ENCODE measurements around the gene MAD1L1.
"Not testable (repeated sequence)": the region's sequence is repeated elsewhere in the genome, so short reads cannot be mapped to it uniquely, and the experiment has no call there.

The MAD1L1 gene

DNA sequence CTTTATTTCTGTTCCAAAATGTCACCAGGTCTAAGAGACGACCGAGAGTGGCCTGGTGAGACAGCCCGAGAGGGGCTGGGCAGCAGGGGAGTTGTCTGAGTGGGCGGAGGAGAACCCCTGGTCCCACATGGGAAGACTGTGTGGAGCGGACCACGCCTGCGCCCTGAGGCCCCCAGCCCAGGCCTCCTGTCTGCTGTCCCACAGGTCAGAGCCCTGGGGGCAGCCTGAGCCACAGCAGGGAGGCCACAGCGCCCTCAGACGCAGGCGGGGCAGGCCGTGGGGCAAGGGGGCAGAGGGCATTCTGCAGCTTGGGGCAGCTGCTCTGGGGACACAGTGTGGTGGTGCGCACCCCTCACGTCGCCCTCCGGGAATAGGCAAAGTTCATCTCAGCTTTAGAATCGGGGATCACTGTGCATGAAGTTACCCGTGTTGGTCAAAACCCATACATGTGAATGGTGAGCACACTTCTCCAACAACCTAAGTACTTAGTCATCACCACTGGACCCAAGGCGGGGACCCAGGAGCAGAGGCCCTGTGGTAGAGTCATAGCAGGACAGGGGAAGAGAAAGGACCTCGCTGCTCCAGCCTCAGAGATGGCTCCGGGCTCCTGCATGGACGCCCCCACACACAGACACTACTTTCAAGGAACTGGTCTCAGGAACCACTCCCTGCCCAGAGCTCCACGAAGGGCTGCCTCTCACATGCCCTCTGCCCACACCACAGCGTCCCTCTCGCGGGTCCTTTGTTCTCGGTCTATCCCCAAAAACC is 348.0 kb downstream of the MAD1L1 start:
- DNase-seq, result no peak

DNA sequence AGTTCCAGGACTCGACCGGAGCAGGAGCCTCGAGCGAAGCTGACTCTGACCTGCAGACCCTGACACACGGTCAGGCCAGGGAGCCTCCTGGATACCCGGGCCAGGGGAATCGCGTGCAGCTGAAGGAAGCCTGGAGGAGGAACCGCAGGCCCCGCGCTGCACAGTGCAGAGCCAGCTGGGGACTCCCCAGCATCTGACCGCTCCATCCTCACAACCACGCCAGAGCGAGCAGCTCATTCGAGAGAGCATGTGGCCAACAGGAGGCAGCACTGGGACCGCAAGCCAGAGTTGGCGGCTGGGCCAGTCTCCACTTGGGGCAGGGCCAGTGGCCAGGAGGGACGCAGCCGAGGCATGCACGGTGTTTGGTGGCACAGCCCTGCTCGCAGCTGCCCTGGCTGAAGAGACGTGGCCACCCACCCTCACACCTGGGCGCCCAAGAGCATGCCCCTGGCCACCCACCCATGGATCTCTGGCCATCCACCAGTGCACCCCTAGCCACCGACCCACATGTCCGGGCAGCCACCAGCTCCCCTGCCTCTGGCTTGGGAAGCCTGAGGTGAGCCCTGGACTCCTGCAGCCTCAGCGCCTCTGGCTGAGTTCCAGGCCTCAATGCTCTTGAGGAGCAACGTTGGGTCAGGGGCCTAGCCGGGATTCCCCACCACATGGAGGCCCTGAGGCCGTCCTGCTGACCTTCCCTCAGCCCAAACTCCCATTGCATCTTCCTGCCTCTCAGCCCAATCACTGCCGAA is 348.7 kb downstream of the MAD1L1 start:
- DNase-seq, result no peak

GRCh38 chr7:1883031-1883761 is 349.5 kb downstream of the MAD1L1 start:
- no peak for DNase-seq

DNA sequence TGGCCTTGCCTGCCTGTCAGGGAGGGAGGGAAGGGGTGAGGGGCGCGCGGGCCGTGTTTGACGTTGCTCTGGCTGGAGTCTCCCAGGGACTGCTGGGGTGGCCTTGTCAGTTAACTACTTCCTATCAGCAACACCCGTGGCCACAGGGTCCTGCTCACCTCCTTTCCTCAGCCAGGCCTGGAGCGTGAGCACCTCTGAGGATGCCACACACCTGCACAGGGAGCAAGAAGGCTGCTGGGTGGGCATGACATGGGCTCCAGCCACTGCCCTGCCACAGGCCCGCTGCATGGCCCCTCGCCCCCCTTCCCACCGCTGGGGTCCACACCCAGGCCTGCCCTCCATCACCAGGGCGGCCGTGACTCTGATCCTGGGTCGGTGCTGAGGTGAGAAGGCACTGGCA is 350.3 kb downstream of the MAD1L1 start:
- no peak for DNase-seq

DNA sequence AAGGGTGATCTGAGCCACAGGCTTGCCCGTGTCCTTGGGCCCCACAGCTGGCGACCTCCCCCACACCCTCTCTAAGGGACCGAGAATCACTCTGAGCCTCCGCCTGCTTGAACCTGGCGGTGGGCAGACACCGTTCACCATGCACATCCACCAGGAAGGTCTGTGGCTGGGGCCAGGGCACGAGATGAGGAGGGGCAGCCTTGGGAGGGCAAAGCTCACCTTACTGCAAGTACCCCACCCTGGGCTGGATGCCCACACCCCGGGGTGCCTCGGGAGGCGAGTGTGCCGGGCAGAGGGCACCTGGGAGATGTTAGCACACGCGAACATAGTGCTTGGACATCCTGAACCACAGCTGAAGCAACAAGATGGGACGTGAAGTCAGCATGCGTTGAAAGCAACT is 350.8 kb downstream of the MAD1L1 start:
- DNase-seq, result no peak

DNA sequence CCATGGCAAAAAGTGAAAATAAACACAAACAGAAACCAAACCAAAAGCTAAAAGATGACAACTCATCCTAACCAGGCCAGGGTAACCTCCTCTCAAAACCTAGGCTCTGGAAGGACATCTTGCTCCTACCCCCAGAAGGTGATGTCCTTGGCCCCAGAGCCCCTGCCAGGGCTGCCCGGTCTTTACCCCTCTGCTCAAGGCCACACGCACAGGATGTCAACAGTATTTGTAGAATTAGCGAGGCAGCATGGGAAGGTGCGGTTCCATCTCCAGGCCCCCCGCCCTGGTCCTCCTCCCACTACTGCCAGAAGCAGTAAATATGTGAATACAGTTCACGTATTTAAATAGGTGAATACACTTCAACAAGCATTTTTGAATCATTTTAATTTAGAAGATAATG is 356.1 kb downstream of the MAD1L1 start:
- not testable (repeated sequence) for DNase-seq

DNA sequence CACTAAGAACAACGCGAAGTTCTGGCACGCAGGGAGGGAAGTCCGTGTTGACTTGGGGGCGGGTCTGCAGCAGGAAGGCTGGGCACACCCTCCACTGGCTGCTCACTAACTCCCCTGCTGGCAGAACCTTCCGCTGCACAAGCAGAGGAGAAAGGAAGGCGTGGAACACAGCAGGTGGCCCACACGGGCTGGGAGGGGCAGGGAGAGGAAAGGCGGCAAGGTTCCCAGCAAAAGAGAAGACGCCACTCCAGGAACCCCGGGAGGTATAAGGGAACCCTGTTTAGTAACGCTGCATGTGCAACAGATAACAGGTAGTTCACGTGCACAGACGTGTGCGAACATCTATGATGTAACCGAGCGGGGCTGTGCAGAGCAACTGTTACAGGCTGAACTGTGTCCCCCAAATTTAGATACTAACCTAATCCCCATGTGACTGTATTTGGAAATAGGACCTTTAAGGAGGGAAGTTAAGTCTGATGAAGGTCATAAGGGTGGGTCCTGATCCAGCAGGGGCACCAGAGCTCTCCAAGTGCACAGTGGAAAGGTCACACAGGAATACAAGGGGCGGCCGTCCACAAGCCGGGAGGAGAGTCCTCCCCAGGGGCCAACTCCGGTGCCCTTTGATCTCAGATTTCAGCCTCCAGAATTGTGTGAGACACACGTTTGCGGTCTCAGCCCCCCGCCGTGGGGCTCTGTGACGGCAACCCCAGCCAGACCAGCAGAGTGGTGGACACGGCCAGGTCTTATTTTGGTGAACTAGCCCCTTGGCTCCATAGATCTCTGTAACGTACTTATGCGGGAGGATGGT is 357.1 kb downstream of the MAD1L1 start:
- not testable (repeated sequence) for DNase-seq

GRCh38 chr7:1874590-1875391 is 358.0 kb downstream of the MAD1L1 start:
- not testable (repeated sequence) for DNase-seq

DNA sequence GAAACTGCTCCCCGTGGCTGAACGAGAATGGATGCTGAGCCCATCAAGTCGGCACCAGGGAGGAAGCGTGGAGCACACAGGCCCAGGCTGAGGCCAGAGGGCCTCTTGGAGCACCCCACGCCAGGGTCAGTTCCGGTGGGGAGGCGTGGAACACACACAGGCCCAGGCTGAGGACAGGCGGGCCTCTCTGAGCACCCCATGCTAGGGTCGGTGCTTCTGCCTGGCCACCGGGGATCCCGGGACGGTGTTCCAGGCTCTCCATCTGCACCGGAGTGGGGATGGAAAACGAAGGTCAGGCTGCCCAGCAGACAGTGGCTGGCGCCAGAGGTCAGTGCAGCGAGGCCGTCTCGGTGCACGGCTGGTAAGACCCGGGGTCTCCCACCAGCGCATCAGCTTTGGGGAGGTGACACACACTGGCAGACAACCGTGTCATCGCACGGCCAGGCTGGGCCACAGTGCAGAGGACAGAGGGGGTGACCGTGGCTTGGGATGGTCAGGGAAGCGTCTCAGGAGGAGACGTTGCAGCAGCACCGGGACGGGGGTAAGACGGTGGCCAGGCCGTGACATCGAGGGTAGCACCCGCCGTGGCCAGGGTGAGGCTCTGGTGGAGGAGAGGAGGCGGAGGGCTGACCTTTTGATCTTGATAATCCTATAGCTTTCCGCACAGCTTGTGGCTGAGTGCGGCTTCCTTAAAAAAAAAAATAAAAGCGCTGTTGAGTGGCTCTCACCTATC is 358.7 kb downstream of the MAD1L1 start:
- DNase-seq, result no peak

DNA sequence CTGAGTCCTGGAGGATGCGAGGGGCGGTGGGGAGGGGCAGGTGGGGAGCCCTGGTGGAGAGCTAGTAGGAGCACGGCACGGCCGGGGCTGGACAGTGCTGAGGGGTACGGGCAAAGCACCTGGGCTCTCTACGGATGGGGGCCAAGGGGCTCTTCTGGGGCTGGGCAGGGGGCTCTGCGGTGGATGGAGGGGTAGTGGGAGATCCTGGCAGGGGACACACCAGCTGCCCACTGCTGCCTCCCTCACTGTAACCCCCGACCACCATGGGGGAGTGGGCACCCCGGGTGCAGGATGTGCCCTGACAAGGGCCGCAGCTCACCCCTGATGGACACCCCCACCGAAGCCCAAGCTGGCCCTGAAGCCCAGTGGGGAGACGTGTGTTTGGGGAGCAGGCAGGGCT is 359.3 kb downstream of the MAD1L1 start:
- no peak for DNase-seq

GRCh38 chr7:1873070-1873405 is 359.7 kb downstream of the MAD1L1 start:
- DNase-seq, result no peak

GRCh38 chr7:1872191-1873069 is 360.3 kb downstream of the MAD1L1 start:
- DNase-seq, result no peak

- no peak for DNase-seq
Measured at GRCh38 chr7:1869452-1870130, 363.2 kb downstream of the MAD1L1 start.

DNA sequence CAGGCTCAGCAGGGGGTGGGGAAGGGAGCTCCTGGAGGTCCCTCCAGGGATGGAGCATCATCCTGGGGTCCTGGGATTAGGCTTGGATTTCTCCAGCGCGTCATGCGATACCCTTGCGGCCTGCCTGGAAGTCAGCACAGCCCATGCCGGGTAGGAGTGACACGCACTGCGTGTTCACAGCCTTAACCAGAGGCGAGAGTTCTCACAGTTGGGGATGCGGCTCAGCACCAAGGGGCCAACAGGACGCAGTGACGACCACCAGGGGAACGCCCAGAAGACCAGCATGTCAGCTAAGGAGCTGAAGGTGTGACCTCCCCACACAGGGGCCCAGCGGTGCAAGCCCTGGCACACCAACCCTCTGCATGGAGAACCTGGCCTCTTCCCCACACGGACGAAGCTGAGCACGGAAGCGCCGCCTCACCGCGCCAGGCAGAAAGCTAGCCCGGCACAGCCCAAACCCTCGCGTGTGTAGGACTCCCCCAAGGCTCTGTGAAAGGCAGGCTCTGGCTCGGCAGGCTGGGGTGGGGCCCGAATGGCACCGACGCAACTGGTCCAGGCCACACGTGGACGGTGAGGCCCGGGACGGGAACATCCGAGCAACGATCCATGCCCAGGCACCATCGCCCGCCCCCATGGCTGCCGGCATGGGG is 364.1 kb downstream of the MAD1L1 start:
- no peak for DNase-seq

DNA sequence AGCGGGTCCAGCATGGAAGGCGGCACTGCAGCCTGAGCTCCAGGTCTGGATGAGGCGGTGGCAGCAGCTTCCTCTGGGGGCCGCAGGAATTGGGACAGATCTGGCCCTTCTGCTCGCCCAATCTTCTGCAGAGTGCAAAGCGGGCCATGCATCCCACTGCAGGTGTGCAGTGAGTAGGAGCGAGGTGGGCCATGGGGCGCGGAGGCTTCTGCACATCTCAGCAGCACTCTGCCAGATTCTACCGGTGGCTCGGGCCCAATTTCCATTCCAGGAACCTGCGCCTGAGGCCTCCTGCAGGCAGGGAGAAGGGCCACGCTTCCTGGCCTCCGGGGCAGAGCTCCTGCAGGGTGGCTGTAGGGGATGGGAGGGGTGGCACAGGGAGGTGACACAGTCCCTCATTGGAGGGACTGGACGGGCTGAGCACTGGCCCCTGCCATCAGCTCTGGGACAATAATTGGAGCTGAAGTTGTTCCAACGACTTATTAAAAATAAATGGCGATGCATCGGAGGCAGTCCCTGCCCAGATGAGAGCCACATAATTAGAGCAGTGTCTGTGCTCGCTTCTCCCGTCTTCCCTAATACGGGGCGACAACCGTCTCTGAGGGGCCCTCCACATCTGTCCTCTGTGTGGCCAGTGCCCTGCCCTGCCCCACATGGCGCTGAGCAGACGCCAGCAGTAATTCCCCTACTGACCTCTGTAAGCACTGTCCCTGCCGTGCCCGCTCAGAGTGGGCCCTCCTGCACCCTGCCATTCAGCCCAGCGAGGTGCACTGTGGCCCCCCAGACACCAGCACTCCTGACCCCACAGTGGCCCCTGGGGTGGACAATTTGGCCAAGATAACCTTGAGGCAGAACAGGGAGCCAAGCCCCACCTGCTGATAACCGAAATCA is 365.1 kb downstream of the MAD1L1 start:
- DNase-seq, result no peak

GRCh38 chr7:1866601-1867000 is 366.1 kb downstream of the MAD1L1 start:
- DNase-seq, result no peak

DNA sequence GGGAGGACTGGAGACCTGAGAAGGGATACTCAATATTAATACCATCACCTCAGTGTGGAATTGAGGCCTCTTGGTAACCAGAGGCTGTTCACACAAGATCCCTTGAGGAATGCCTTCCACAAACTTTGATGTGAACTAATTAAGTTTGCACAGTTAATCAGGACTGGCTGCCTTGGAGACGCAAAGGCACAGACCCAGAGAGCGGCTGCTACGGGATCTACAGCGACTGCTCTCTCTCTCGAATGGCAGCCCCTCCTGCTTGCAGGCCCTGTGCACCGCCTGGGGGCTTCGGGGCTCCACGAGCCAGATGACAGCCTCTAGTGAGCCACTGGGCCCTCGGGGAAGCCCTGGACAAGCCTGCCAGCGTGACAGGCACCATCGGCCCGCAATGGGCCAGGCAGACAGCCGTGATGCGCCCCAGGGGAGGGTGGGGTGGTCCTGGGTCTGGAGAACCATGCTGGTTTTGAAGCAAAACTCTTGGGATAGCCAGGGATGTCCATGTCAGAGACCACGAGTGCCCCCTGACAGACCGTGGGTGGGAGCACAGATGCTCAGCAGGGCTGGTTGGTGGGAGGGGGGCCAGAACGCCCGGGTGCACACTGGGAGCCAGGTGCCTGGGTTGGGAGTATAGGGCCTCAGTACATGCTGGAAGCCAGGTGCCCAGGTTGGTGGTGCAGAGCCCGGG is 367.0 kb downstream of the MAD1L1 start:
- no peak for DNase-seq
